Measurements from ENCODE around the gene BTBD9.

DNA sequence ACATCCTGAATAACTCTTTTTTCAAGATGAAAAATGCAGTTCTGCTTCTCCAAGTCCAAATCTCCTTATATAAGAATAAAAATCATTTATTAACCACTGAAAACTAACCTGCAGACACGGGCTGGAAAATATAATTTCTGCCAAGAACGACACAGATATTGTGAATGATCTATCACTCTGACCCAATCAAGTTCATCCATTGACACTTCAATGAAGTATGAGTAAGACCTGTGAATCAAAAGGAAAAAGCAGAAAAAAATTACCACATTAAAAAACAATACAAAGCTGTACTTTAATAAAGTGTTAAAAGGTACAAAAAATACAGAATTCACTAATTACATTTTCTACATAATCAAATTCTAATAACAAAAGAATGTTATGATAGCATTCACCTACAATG lies 62.2 kb downstream of the BTBD9 start:
- no peak for TF ChIP-seq HDAC2 (IDR thresholded peaks at IDR 0.05)
- TF ChIP-seq, protein P1, sequence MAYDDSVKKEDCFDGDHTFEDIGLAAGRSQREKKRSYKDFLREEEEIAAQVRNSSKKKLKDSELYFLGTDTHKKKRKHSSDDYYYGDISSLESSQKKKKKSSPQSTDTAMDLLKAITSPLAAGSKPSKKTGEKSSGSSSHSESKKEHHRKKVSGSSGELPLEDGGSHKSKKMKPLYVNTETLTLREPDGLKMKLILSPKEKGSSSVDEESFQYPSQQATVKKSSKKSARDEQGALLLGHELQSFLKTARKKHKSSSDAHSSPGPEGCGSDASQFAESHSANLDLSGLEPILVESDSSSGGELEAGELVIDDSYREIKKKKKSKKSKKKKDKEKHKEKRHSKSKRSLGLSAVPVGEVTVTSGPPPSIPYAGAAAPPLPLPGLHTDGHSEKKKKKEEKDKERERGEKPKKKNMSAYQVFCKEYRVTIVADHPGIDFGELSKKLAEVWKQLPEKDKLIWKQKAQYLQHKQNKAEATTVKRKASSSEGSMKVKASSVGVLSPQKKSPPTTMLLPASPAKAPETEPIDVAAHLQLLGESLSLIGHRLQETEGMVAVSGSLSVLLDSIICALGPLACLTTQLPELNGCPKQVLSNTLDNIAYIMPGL (CRISPR knock-in tag; IDR thresholded peaks at IDR 0.05; ENCODE audit: borderline replicate concordance), result no peak

All from A549 (cell line).